ENCODE results near the gene ATAD3B.

GRCh38 chr1:1511533-1512285, 40.1 kb downstream of the ATAD3B start, which contains the start of gene ATAD3A:
- peak in 2 of 6 experiments; percentile 14 to 50 for TF ChIP-seq CTCF (IDR thresholded peaks at IDR 0.05)
- TF ChIP-seq POLR2A (IDR thresholded peaks at IDR 0.05), result peak in 2 of 4 donors; percentile 39 to 82
- TF ChIP-seq EP300 (IDR thresholded peaks at IDR 0.05), result peak in 1 of 4 donors; percentile 78
- TF ChIP-seq POLR2AphosphoS5 (IDR thresholded peaks at IDR 0.05), result peak; percentile 95 to 96
